Ishikawa (cell line): Measurements from ENCODE around the gene CYP20A1.

Experiments used
- CEBPB ChIP-seq: IDR thresholded peaks from 2 replicates; pipeline ENCODE4 v1.6.1; 2012
- CREB1 ChIP-seq: IDR thresholded peaks from 2 replicates; pipeline ENCODE4 v1.6.1; 2012; ENCODE audit warnings: low read depth
- EGR1 ChIP-seq: IDR thresholded peaks from 2 replicates; pipeline ENCODE4 v1.6.1; 2012
- EP300 ChIP-seq: IDR thresholded peaks from 2 replicates; pipeline ENCODE4 v1.6.1; 2012; ENCODE audit warnings: borderline replicate concordance
- FOXM1 ChIP-seq: IDR thresholded peaks from 2 replicates; pipeline ENCODE4 v1.6.1; 2012; ENCODE audit warnings: low read depth, borderline replicate concordance
- MAX ChIP-seq: IDR thresholded peaks from 2 replicates; pipeline ENCODE4 v1.6.1; 2012
- NFIC ChIP-seq: IDR thresholded peaks from 2 replicates; pipeline ENCODE4 v1.6.1; 2012
- RAD21 ChIP-seq: IDR thresholded peaks from 2 replicates; pipeline ENCODE4 v1.6.1; 2012; ENCODE audit warnings: low read depth
- REST ChIP-seq: IDR thresholded peaks from 2 replicates; pipeline ENCODE4 v1.6.1; 2012; ENCODE audit warnings: low read depth, mild to moderate bottlenecking
- TAF1 ChIP-seq: IDR thresholded peaks from 2 replicates; pipeline ENCODE4 v1.6.1; 2012; ENCODE audit warnings: low read depth, mild to moderate bottlenecking
- TCF12 ChIP-seq: IDR thresholded peaks from 2 replicates; pipeline ENCODE4 v1.6.1; 2012; ENCODE audit warnings: low read depth
- TEAD4 ChIP-seq: IDR thresholded peaks from 2 replicates; pipeline ENCODE4 v1.6.1; 2012
- USF1 ChIP-seq: IDR thresholded peaks from 2 replicates; pipeline ENCODE4 v1.6.1; 2012
- YY1 ChIP-seq: IDR thresholded peaks from 2 replicates; pipeline ENCODE4 v1.6.1; 2012; ENCODE audit warnings: low read depth
- ZBTB7A ChIP-seq: IDR thresholded peaks from 2 replicates; pipeline ENCODE4 v1.6.1; 2012; ENCODE audit warnings: low read depth

Gene CYP20A1

GRCh38 chr2:203340791-203341487 lies 102.1 kb downstream of the CYP20A1 start:
- TF ChIP-seq TEAD4 (peak; percentile 73), YY1 (no peak)

- TF ChIP-seq USF1, result no peak
- TF ChIP-seq EGR1, result no peak
- no peak for TF ChIP-seq TCF12
- TF ChIP-seq CREB1, result no peak
- no peak for TF ChIP-seq REST
- no peak for TF ChIP-seq FOXM1
- TF ChIP-seq MAX, result no peak
- TF ChIP-seq CEBPB, result no peak
- TF ChIP-seq YY1, result no peak
- TF ChIP-seq RAD21, result no peak
- no peak for TF ChIP-seq NFIC
- no peak for TF ChIP-seq TAF1
- TF ChIP-seq EP300, result no peak
- no peak for TF ChIP-seq TEAD4
- no peak for TF ChIP-seq ZBTB7A
These were observed 103.0 kb downstream of the CYP20A1 start for GRCh38 chr2:203341741-203342310.

GRCh38 chr2:203344667-203345066 lies 105.8 kb downstream of the CYP20A1 start:
- no peak for TF ChIP-seq RAD21
- TF ChIP-seq NFIC, result no peak
- TF ChIP-seq CREB1, result no peak

- TF ChIP-seq CEBPB (no peak), TEAD4 (no peak), RAD21 (no peak), ZBTB7A (no peak), CREB1 (no peak), TAF1 (no peak), FOXM1 (no peak), EGR1 (no peak), REST (no peak), YY1 (no peak), NFIC (no peak), MAX (no peak), EP300 (no peak)
These were observed 107.8 kb downstream of the CYP20A1 start for GRCh38 chr2:203346612-203347011.

GRCh38 chr2:203347375-203347774 lies 108.6 kb downstream of the CYP20A1 start:
- no peak for TF ChIP-seq CEBPB
- TF ChIP-seq NFIC, result no peak
- TF ChIP-seq MAX, result no peak
- no peak for TF ChIP-seq EGR1
- TF ChIP-seq EP300, result no peak
- TF ChIP-seq FOXM1, result no peak
- TF ChIP-seq USF1, result no peak
- no peak for TF ChIP-seq YY1
- no peak for TF ChIP-seq RAD21
- no peak for TF ChIP-seq TAF1
- no peak for TF ChIP-seq TCF12
- TF ChIP-seq TEAD4, result no peak

- no peak for TF ChIP-seq TEAD4
- no peak for TF ChIP-seq TCF12
- TF ChIP-seq FOXM1, result no peak
- TF ChIP-seq USF1, result no peak
- no peak for TF ChIP-seq EGR1
- TF ChIP-seq ZBTB7A, result no peak
- TF ChIP-seq REST, result no peak
- TF ChIP-seq YY1, result no peak
- no peak for TF ChIP-seq MAX
- TF ChIP-seq NFIC, result no peak
- no peak for TF ChIP-seq TAF1
- TF ChIP-seq RAD21, result no peak
- TF ChIP-seq CEBPB, result no peak
- no peak for TF ChIP-seq CREB1
- TF ChIP-seq EP300, result no peak
These were observed 113.9 kb downstream of the CYP20A1 start for GRCh38 chr2:203352604-203353255.
